ENCODE results near the gene CCHCR1.

Gene CCHCR1

GRCh38 chr6:31132806-31133205, 24.8 kb downstream of the CCHCR1 start:
- no peak for DNase-seq (ENCODE audit: low read depth in 1 of 2, low spot score in 1 of 2)

DNA sequence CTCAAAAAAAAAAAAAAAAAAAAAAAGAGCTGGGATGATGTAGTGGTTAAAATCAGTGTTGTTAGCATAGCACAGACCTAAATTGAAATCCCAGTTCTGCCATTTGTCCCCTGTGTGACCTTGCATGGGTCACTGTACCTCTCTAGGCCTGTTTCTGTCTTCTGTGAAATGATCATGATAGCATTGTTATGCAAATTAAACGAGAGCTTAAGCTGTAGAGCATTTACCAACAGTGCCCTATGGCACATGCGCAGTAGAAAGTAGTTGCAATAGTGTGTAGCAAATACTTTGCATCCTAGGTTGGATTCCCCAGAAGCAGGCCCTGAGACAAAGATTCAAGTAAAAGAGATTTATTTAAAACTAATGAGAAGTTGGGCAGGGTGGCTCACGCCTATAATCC, 26.0 kb downstream of the CCHCR1 start:
- DNase-seq (ENCODE audit: low read depth in 1 of 2, low spot score in 1 of 2) = no peak

GRCh38 chr6:31130751-31131150, 26.9 kb downstream of the CCHCR1 start:
- DNase-seq (ENCODE audit: low read depth in 1 of 2, low spot score in 1 of 2) = no peak

- no peak for DNase-seq (ENCODE audit: low read depth in 1 of 2, low spot score in 1 of 2)
These were observed 28.5 kb downstream of the CCHCR1 start for GRCh38 chr6:31129130-31129529.

- peak; percentile 56 to 65 for DNase-seq (ENCODE audit: low read depth in 1 of 2, low spot score in 1 of 2)
These were observed 29.4 kb downstream of the CCHCR1 start for GRCh38 chr6:31128093-31128676.

GRCh38 chr6:31126396-31127175, 31.0 kb downstream of the CCHCR1 start:
- no peak for DNase-seq (ENCODE audit: low read depth in 1 of 2, low spot score in 1 of 2)

GRCh38 chr6:31125586-31126363, 31.8 kb downstream of the CCHCR1 start:
- no peak for DNase-seq (ENCODE audit: low read depth in 1 of 2, low spot score in 1 of 2)

GRCh38 chr6:31125162-31125561, 32.4 kb downstream of the CCHCR1 start:
- DNase-seq (ENCODE audit: low read depth in 1 of 2, low spot score in 1 of 2) = no peak

DNA sequence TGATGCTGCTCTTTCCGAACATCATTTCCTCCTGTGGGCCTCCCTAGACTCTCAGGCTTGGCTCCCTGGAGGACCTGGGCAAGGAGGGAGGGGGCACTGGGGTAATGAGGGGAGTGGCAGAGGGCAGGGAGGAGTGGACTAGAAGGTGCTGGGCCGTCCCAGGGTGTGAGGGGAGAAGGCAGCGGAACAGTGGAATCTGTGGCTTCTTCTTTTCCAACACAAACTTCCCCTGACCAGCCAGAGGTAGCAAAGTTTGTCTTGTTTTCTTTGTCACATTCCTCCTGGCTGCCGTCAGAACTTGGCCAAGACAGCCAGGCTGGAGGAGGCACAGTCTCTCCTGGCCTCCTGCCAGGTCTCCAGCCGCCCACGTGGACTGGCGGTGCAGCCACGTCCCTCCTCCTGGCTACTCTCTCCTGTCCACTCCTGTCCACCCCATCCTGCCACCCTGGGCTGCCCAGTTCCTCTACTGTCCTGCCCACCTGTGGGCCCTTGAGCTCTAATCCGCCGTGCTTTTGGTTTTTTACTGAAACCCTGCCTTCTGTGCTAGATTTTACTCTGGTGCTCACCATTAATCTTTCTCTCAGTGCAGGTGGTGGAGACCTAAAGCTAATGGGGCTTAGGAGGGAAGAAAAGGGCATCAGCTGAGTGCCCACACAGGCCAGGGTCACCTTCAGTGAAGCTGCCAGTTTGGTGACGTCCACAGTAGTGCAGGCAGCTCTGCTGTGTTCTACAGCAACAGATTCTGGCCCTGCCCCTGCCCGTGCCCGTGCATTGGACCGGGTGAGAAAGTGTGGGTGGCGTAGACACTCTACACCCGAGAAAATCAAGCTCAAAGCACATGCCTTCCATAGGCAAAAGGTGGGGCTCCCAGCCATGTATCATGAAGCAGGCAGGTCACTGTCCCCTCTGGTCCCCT, 34.6 kb downstream of the CCHCR1 start:
- no peak for DNase-seq (ENCODE audit: low read depth in 1 of 2, low spot score in 1 of 2)

GRCh38 chr6:31121131-31121790, 36.3 kb downstream of the CCHCR1 start:
- DNase-seq (ENCODE audit: low read depth in 1 of 2, low spot score in 1 of 2) = no peak

DNA sequence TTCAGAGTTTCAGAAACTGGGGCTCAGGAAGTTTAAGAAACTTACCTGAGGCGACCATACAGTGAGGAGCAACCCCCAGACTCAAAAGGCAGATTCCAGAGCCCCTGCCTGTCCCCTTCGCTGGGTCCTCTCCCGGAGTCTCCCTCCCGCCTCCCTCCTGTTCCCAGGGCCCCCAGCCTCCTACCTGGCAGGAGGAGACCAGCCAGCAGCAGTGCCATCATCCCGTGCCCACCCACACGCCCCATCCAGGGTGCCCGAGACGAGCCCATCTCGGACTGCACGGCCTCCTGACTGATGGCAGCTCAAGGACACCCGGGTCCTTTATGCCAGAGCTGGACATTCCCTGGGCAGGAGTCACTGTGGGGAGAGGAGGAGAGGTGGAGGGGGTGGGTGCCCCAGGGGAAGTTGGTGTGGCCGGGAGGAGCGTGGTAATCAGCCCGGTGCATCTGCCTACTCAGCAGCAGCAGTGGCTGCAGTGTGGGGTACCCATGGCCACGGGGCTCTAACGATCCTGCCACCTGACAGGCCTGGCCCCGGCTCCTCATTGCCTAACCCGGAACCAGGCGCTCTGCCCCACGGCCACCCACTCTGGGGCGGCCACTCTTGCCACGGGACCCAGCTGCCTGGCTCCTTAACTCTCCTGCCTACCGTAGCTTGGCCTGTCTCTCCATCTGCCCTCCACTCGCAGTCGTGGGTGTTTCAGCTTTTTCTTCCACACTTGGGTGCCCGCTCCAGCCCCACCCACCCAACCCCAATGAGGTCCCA, 37.3 kb downstream of the CCHCR1 start, which contains the start of gene CDSN:
Gene CDSN (minus strand): TSS at position 296 of the 765 bp plus-strand sequence. CDS start 27 bp downstream, at position 269.
- DNase-seq (ENCODE audit: low read depth in 1 of 2, low spot score in 1 of 2) = no peak

- DNase-seq (ENCODE audit: low read depth in 1 of 2, low spot score in 1 of 2) = no peak
These were observed 39.4 kb downstream of the CCHCR1 start for GRCh38 chr6:31118178-31118577.

- no peak for DNase-seq (ENCODE audit: low read depth in 1 of 2, low spot score in 1 of 2)
These were observed 40.8 kb downstream of the CCHCR1 start for GRCh38 chr6:31116661-31117385.

DNA sequence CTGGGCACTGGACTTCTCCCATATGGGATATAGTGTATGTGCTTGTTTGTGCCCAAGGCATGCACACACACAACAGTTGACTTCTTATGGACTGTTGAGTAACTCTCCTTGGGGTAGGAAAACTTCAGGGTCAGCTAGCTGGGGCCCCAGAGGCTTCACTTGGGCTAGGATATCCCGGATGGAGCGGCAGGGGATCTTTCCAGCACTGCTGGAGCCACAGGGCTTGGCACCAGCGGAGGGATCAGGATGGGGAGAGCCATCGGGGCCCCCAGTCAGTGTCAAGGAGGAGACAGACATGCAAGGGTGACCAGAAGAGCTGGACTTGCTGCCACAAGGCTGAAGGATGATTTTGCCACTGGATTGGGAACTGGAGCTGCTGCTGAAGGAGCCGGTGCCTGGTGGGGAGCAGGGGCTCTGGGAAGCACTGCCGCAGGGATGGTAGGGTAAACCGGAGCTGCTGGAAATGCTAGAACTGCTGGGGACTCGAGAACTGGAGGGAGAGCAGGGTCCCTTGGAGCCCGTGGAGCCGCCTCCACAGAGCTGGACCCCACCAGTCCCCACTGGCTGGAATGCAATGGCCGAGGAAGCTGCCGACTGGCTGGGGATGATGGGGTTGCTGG, 41.6 kb downstream of the CCHCR1 start:
- no peak for DNase-seq (ENCODE audit: low read depth in 1 of 2, low spot score in 1 of 2)

GRCh38 chr6:31114970-31115849, 42.4 kb downstream of the CCHCR1 start:
- DNase-seq (ENCODE audit: low read depth in 1 of 2, low spot score in 1 of 2) = no peak

- DNase-seq (ENCODE audit: low read depth in 1 of 2, low spot score in 1 of 2) = no peak
These were observed 43.1 kb downstream of the CCHCR1 start, which contains the start of gene PSORS1C1 for GRCh38 chr6:31114541-31114878. PSORS1C1 (plus strand) TSS chr6:31114800; CDS start chr6:31129633, 14,833 bp downstream.

DNA sequence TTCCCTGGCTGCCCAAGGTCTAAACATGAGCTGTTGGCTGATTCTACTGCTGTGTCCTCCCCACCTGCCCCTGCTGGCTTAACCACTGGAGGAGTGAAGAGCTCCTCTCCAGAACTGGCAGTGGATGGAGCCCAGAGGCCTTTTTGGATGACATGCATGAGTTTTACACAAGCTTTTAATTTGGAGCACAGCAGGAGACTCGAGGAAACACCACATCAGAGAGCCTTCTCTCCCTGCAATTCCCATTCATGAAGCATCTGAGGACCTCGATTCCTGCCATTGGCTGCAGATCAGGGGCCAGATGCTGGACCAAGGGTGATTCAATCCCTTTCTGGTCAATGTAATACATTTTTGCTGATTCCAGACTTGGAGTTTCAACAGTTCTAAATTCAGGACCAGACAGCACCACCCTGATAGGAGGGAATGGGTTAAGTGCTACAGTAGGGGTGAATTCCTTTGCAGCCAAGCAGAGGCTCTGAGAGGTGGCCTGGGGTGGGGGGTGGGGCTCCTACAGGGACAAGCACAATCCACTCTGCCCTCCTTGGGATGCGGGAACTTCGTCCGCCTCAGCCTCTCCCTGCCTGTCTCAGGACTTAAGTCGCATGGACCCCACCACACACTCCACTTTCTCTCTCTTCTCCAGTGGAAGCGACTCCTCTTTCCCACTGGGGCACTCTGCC, 43.6 kb downstream of the CCHCR1 start:
- DNase-seq (ENCODE audit: low read depth in 1 of 2, low spot score in 1 of 2) = no peak

Measured in activated T-helper 1 cell treated with anti-CD3 and anti-CD28 coated beads, Interleukin-2, amount 50 U/mL, for 16 hours (primary cell).